PC-9 (cell line): ENCODE results near the gene ACSL5. TPM values are rescaled to one million over a fixed set of nuclear protein-coding genes. Genes with fewer than 3 reads are reported as not detected.

Source experiments
- BruUV-seq: library from RNA; stranded (reverse); fragments of 400-500 nt; replicated peaks from 2 replicates; lab custom pipeline; 2021; lab: Mats Ljungman, UMichigan
- CTCF ChIA-PET: fragments of 300-600 bp; sonication (Branson Sonifier 250); formaldehyde crosslinking; loops from one replicate; lab custom pipeline; 2022; ENCODE audit warnings: antibody characterized with exemption; lab: Charles Lee
- POLR2A ChIA-PET: fragments of 300-600 bp; sonication (Branson Sonifier 250); formaldehyde crosslinking; loops from one replicate; lab custom pipeline; 2022; ENCODE audit warnings: antibody characterized with exemption; ENCODE audit not compliant: unreplicated experiment; lab: Charles Lee
- DNase-seq, 2 experiments: peaks; one replicate each; pipeline versions ENCODE4 v3.0.0 to v3.0.0-alpha.2; 2015 to 2022; ENCODE audit warnings: mixed read lengths in 1 of 2
- H2AFZ ChIP-seq: fragments of 200-600 bp; sonication (generic); 2 replicates; pipeline ENCODE4 v1.8.1; 2017; ENCODE audit warnings: antibody characterized with exemption
- H3F3A ChIP-seq: fragments of 200-600 bp; sonication (generic); 2 replicates; pipeline ENCODE4 v1.8.1; 2017; ENCODE audit warnings: antibody characterized with exemption, mild to moderate bottlenecking, low read depth; ENCODE audit not compliant: insufficient read depth
- H3K27ac ChIP-seq: fragments of 200-600 bp; sonication (generic); 2 replicates; pipeline ENCODE4 v1.6.1; 2016; ENCODE audit warnings: mixed run types
- H3K27me3 ChIP-seq: fragments of 200-600 bp; sonication (generic); 2 replicates; pipeline ENCODE4 v1.6.1; 2016; ENCODE audit warnings: low read depth, mixed run types; ENCODE audit not compliant: insufficient read depth
- H3K36me3 ChIP-seq: fragments of 200-600 bp; sonication (generic); 2 replicates; pipeline ENCODE4 v1.6.1; 2016; ENCODE audit warnings: low read depth, mixed run types
- H3K4me1 ChIP-seq: fragments of 200-600 bp; sonication (generic); replicated peaks from 2 replicates; pipeline ENCODE4 v1.6.1; 2016; ENCODE audit warnings: mixed run types; ENCODE audit not compliant: insufficient read depth
- H3K4me2 ChIP-seq: fragments of 200-600 bp; sonication (generic); 2 replicates; pipeline ENCODE4 v1.6.1; 2017; ENCODE audit warnings: mixed run types
- H3K4me3 ChIP-seq: fragments of 200-600 bp; sonication (generic); 2 replicates; pipeline ENCODE4 v1.6.1; 2016; ENCODE audit warnings: mixed run types
- H3K79me2 ChIP-seq: fragments of 200-600 bp; sonication (generic); 2 replicates; pipeline ENCODE4 v1.6.1; 2017; ENCODE audit warnings: low read depth, mixed run types
- H3K9me2 ChIP-seq: fragments of 200-600 bp; sonication (generic); 2 replicates; pipeline ENCODE4 v1.8.1; 2017; ENCODE audit warnings: mild to moderate bottlenecking; ENCODE audit not compliant: insufficient read depth
- H3K9me3 ChIP-seq: fragments of 200-600 bp; sonication (generic); 2 replicates; pipeline ENCODE4 v1.8.1; 2016; ENCODE audit warnings: low read depth; ENCODE audit not compliant: insufficient read depth
- H4K20me1 ChIP-seq: fragments of 200-600 bp; sonication (generic); 2 replicates; pipeline ENCODE4 v1.8.1; 2017; ENCODE audit not compliant: insufficient read depth
- CTCF ChIP-seq: fragments of 200-600 bp; sonication (generic); conservative IDR thresholded peaks from 2 replicates; pipeline ENCODE4 v1.6.1; 2017; ENCODE audit warnings: mixed run types, antibody characterized with exemption, mild to moderate bottlenecking, moderate library complexity
- EZH2 ChIP-seq: fragments of 200-600 bp; sonication (generic); IDR thresholded peaks from 2 replicates; pipeline ENCODE4 v1.8.0; 2017; ENCODE audit warnings: antibody characterized with exemption, low read depth
- intact Hi-C: fragments of 100-400 bp; cut with micrococcal nuclease; formaldehyde crosslinking; loops from one replicate; pipeline ENCODE4 v1.10.0; 2022; ENCODE audit not compliant: unreplicated experiment
- total RNA-seq: library from RNA; stranded (reverse); gene quantifications from 2 replicates; pipeline ENCODE4 v1.2.3, GENCODE V29; 2021

The ACSL5 gene
- total RNA-seq, 1 experiment from 2014 or later: 21.4 TPM

DNA sequence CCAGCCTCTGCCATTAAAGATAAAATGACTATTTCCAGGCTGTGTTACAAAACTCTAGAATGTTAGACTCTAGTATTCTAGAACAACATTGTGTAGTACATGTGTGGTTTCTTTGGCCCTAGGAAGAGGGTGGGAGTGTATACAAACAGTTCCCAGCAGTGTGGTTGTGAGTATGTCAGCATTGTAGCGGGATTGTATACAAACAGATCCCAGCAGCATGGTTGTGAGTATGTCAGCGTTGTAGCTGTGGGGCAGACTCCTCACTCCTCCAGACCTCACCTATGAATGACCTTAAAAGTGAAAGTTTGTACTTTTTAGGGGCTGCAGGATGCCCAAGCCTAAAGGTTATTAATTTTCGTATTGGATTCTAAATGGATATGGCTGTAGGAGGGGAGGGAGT is 6.9 kb upstream of the ACSL5 start:
- intact Hi-C loops: no loop called here
- ChIA-PET POLR2A (no interaction called here), CTCF (no interaction called here)
- peaks cover 9% of the 10 kb centered on the region; the same call in 1 of the 2 replicates for H3F3A ChIP-seq
- no TSS peak for BruUV-seq
- no peak overlapping the region for H3K4me2 ChIP-seq
- peaks cover 17% of the 10 kb centered on the region for H3K4me1 ChIP-seq
- no peak overlapping the region for H3K4me3 ChIP-seq
- H3K9me3 ChIP-seq: no peaks in the 10 kb centered on the region
- no peaks in the 10 kb centered on the region for H3K27me3 ChIP-seq
- TF ChIP-seq EZH2 (no peak), CTCF (no peak)
- no peaks in the 10 kb centered on the region for H3K79me2 ChIP-seq
- H4K20me1 ChIP-seq: no peaks in the 10 kb centered on the region
- no peaks in the 10 kb centered on the region for H3K9me2 ChIP-seq
- no peak overlapping the region for H2AFZ ChIP-seq
- DNase-seq: no peak
- H3K27ac ChIP-seq: no peak overlapping the region
- no peaks in the 10 kb centered on the region for H3K36me3 ChIP-seq

GRCh38 chr10:112367516-112367915 is 6.4 kb upstream of the ACSL5 start:
- H3F3A ChIP-seq: peaks cover 4% of the 10 kb centered on the region; the same call in 1 of the 2 replicates
- POLR2A ChIA-PET: no interaction called here
- H3K27me3 ChIP-seq: no peaks in the 10 kb centered on the region
- H3K36me3 ChIP-seq: no peaks in the 10 kb centered on the region
- no peak for TF ChIP-seq CTCF
- TF ChIP-seq EZH2: no peak
- H3K4me1 ChIP-seq: peaks cover 11% of the 10 kb centered on the region
- BruUV-seq: no TSS peak
- no peaks in the 10 kb centered on the region for H4K20me1 ChIP-seq
- no peak overlapping the region for H3K4me3 ChIP-seq
- no peak overlapping the region for H2AFZ ChIP-seq
- H3K27ac ChIP-seq: no peak overlapping the region
- DNase-seq: no peak
- no peak overlapping the region for H3K4me2 ChIP-seq
- no peaks in the 10 kb centered on the region for H3K79me2 ChIP-seq
- H3K9me2 ChIP-seq: no peaks in the 10 kb centered on the region
- intact Hi-C loops: no loop called here
- CTCF ChIA-PET: no interaction called here
- H3K9me3 ChIP-seq: no peaks in the 10 kb centered on the region

DNA sequence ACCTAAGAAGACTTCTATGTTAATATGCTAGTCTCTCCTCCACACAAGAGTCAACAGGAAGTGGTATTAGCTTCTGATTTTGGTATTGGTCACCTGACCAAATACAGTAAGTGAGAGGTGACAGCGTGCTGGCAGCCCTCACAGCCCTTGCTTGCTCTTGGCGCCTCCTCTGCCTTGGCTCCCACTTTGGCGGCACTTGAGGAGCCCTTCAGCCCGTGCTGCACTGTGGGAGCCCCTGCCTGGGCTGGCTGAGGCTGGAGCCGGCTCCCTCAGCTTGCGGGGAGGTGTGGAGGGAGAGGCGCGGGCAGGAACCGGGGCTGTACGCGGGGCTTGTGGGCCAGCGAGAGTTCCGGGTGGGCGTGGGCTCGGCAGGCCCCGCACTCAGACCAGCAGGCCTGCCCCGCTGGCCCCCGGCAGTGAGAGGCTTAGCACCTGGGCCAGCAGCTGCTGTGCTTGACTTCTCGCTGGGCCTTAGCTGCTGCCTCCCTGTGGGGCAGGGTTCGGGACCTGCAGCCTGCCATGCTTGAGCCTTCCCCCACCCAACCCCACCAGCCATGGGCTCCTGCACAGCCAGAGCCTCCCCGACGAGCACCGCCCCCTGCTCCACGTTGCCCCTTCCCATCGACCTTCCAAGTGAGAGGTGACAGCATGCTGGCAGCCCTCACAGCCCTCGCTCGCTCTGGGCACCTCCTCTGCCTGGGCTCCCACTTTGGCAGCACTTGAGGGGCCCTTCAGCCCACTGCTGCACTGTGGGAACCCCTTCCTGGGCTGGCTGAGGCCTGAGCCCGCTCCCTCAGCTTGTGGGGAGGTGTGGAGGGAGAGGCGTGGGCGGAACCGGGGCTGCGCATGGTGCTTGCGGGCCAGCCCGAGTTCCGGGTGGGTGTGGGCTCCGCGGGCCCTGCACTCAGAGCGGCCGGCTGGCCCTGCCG is 4.2 kb upstream of the ACSL5 start:
- 0 out of 2 replicates have a peak, but pooled peaks cover 6% of the 10 kb centered on the region for H3F3A ChIP-seq
- H3K9me2 ChIP-seq: no peaks in the 10 kb centered on the region
- no peak overlapping the region for H2AFZ ChIP-seq
- H3K4me2 ChIP-seq: no peak overlapping the region
- no peaks in the 10 kb centered on the region for H3K27me3 ChIP-seq
- peaks cover 14% of the 10 kb centered on the region for H3K4me1 ChIP-seq
- DNase-seq: no peak
- H3K36me3 ChIP-seq: no peaks in the 10 kb centered on the region
- no peak overlapping the region for H3K4me3 ChIP-seq
- H3K27ac ChIP-seq: no peak overlapping the region
- CTCF ChIA-PET: no interaction called here
- no peak for TF ChIP-seq EZH2
- H3K9me3 ChIP-seq: no peaks in the 10 kb centered on the region
- BruUV-seq: no TSS peak
- intact Hi-C loops: no loop called here
- no peaks in the 10 kb centered on the region for H4K20me1 ChIP-seq
- no peaks in the 10 kb centered on the region for H3K79me2 ChIP-seq
- POLR2A ChIA-PET: no interaction called here
